H1 (cell line): ENCODE data around the gene ANAPC7. TPM values are rescaled to one million over a fixed set of nuclear protein-coding genes. Genes with fewer than 3 reads are reported as not detected.

Experiments
- CBX5 ChIP-seq: fragments of 300-800, 300-1000 bp; sonication (generic); IDR thresholded peaks from 2 replicates; pipeline ENCODE4 v1.7.1; 2016; ENCODE audit warnings: antibody characterized with exemption, low read length, low read depth
- CHD1 ChIP-seq: IDR thresholded peaks from 2 replicates; pipeline ENCODE4 v1.6.1; 2012; ENCODE audit warnings: low read depth, low read length, improper control_type of control experiment
- HDAC6 ChIP-seq: IDR thresholded peaks from one replicate; pipeline ENCODE4 v1.7.1; 2012; ENCODE audit warnings: low read depth, mild to moderate bottlenecking, inconsistent platforms, low read length, moderate library complexity
- YY1 ChIP-seq: IDR thresholded peaks from 2 replicates; pipeline ENCODE4 v1.6.1; 2011; ENCODE audit warnings: low read depth, mild to moderate bottlenecking, low read length
- polyA plus RNA-seq, 7 experiments: library from polyadenylated mRNA; depleted of rRNA in 3 of 7; stranded (reverse) in 5 of 7; unstranded in 2 of 7; fragments of >200 nt in 5 of 7; fragments of 200-250 nt in 2 of 7; gene quantifications; 1 replicate in 5 of 7; 2 replicates in 1 of 7; 4 replicates in 1 of 7; pipeline versions ENCODE4 v1.2.1 to v1.2.3, GENCODE V29; 2011 to 2013; ENCODE audit warnings: missing spikeins in 2 of 7, mixed read lengths in 2 of 7
- total RNA-seq: library from RNA; stranded (reverse); fragmentation: NEBNext Ultra II Directional; extraction: Animal tissue kit (Norgen Biotek cat#: 25700); gene quantifications from 2 replicates; pipeline ENCODE4 v1.2.1, GENCODE V29; 2021
- TF ChIP-seq, protein P1 (sequence below): fragments of 300-600 bp; sonication (generic); IDR thresholded peaks from 2 replicates; pipeline ENCODE4 v1.7.1; 2012; ENCODE audit warnings: low read length, moderate library complexity, mild to moderate bottlenecking, inconsistent platforms; ENCODE audit not compliant: insufficient replicate concordance
- TF ChIP-seq, protein P2 (sequence below): IDR thresholded peaks from 2 replicates; pipeline ENCODE4 v1.6.1; 2012; ENCODE audit warnings: low read length, inconsistent platforms
- TF ChIP-seq, protein P3 (sequence below): IDR thresholded peaks from 2 replicates; pipeline ENCODE4 v1.6.1; 2011; ENCODE audit warnings: low read length, improper control_type of control experiment

The ANAPC7 gene
- total and polyA plus RNA-seq, 2 of the 8 experiments (the other 6 are each of a cell fraction or from before 2014, with no cell fraction given), result 72.8 to 105 TPM

DNA sequence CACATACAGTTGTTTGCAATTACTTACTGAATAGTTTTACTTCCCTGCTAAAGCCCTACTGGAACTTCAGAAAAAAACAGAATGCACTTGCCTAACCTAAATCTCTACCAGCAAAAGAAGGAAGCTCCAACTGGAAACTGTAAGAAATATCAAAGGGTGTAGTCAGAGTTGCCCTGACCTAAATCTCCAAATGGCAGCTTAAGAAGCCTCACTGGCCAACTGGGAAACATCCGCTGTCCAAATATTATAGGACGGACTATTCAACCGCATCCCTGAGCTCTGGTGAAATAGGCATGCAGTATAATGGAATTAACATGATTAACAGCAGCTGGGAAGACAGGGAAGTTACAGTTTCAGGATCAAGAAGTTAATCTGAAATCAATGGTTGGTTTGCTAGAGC is 24.3 kb downstream of the ANAPC7 start (continued):
- TF ChIP-seq, protein P1, sequence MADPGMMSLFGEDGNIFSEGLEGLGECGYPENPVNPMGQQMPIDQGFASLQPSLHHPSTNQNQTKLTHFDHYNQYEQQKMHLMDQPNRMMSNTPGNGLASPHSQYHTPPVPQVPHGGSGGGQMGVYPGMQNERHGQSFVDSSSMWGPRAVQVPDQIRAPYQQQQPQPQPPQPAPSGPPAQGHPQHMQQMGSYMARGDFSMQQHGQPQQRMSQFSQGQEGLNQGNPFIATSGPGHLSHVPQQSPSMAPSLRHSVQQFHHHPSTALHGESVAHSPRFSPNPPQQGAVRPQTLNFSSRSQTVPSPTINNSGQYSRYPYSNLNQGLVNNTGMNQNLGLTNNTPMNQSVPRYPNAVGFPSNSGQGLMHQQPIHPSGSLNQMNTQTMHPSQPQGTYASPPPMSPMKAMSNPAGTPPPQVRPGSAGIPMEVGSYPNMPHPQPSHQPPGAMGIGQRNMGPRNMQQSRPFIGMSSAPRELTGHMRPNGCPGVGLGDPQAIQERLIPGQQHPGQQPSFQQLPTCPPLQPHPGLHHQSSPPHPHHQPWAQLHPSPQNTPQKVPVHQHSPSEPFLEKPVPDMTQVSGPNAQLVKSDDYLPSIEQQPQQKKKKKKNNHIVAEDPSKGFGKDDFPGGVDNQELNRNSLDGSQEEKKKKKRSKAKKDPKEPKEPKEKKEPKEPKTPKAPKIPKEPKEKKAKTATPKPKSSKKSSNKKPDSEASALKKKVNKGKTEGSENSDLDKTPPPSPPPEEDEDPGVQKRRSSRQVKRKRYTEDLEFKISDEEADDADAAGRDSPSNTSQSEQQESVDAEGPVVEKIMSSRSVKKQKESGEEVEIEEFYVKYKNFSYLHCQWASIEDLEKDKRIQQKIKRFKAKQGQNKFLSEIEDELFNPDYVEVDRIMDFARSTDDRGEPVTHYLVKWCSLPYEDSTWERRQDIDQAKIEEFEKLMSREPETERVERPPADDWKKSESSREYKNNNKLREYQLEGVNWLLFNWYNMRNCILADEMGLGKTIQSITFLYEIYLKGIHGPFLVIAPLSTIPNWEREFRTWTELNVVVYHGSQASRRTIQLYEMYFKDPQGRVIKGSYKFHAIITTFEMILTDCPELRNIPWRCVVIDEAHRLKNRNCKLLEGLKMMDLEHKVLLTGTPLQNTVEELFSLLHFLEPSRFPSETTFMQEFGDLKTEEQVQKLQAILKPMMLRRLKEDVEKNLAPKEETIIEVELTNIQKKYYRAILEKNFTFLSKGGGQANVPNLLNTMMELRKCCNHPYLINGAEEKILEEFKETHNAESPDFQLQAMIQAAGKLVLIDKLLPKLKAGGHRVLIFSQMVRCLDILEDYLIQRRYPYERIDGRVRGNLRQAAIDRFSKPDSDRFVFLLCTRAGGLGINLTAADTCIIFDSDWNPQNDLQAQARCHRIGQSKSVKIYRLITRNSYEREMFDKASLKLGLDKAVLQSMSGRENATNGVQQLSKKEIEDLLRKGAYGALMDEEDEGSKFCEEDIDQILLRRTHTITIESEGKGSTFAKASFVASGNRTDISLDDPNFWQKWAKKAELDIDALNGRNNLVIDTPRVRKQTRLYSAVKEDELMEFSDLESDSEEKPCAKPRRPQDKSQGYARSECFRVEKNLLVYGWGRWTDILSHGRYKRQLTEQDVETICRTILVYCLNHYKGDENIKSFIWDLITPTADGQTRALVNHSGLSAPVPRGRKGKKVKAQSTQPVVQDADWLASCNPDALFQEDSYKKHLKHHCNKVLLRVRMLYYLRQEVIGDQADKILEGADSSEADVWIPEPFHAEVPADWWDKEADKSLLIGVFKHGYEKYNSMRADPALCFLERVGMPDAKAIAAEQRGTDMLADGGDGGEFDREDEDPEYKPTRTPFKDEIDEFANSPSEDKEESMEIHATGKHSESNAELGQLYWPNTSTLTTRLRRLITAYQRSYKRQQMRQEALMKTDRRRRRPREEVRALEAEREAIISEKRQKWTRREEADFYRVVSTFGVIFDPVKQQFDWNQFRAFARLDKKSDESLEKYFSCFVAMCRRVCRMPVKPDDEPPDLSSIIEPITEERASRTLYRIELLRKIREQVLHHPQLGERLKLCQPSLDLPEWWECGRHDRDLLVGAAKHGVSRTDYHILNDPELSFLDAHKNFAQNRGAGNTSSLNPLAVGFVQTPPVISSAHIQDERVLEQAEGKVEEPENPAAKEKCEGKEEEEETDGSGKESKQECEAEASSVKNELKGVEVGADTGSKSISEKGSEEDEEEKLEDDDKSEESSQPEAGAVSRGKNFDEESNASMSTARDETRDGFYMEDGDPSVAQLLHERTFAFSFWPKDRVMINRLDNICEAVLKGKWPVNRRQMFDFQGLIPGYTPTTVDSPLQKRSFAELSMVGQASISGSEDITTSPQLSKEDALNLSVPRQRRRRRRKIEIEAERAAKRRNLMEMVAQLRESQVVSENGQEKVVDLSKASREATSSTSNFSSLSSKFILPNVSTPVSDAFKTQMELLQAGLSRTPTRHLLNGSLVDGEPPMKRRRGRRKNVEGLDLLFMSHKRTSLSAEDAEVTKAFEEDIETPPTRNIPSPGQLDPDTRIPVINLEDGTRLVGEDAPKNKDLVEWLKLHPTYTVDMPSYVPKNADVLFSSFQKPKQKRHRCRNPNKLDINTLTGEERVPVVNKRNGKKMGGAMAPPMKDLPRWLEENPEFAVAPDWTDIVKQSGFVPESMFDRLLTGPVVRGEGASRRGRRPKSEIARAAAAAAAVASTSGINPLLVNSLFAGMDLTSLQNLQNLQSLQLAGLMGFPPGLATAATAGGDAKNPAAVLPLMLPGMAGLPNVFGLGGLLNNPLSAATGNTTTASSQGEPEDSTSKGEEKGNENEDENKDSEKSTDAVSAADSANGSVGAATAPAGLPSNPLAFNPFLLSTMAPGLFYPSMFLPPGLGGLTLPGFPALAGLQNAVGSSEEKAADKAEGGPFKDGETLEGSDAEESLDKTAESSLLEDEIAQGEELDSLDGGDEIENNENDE, result no peak
- TF ChIP-seq HDAC6, result no peak
- TF ChIP-seq CHD1, result no peak
- no peak for TF ChIP-seq YY1
- TF ChIP-seq, protein P2, sequence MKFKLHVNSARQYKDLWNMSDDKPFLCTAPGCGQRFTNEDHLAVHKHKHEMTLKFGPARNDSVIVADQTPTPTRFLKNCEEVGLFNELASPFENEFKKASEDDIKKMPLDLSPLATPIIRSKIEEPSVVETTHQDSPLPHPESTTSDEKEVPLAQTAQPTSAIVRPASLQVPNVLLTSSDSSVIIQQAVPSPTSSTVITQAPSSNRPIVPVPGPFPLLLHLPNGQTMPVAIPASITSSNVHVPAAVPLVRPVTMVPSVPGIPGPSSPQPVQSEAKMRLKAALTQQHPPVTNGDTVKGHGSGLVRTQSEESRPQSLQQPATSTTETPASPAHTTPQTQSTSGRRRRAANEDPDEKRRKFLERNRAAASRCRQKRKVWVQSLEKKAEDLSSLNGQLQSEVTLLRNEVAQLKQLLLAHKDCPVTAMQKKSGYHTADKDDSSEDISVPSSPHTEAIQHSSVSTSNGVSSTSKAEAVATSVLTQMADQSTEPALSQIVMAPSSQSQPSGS, result no peak
- no peak for TF ChIP-seq CBX5
- TF ChIP-seq, protein P3, sequence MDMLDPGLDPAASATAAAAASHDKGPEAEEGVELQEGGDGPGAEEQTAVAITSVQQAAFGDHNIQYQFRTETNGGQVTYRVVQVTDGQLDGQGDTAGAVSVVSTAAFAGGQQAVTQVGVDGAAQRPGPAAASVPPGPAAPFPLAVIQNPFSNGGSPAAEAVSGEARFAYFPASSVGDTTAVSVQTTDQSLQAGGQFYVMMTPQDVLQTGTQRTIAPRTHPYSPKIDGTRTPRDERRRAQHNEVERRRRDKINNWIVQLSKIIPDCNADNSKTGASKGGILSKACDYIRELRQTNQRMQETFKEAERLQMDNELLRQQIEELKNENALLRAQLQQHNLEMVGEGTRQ, result no peak
- TF ChIP-seq, all 59 proteins: peak for 0
